Adrenal gland (tissue), 5 donors: Measurements from ENCODE around the gene KCNK17.

Experiments
- POLR2A ChIP-seq, 2 donors: fragments of 450-650 bp; IDR thresholded peaks; one replicate each; pipeline ENCODE4 v1.6.1; 2017; ENCODE audit warnings: antibody characterized with exemption in 2 of 2, mild to moderate bottlenecking in 2 of 2, moderate library complexity in 1 of 2
- TF ChIP-seq, protein P1 (sequence below), 6 experiments: fragments of 450-650 bp in 4 of 6; fragments of 200-600 bp in 2 of 6; sonication (generic) in 1 of 6; IDR thresholded peaks; 1 replicate in 5 of 6; 2 replicates in 1 of 6; pipeline versions ENCODE4 v1.5.1 to v1.8.0; 2016 to 2021; ENCODE audit warnings: antibody characterized with exemption in 6 of 6, mild to moderate bottlenecking in 2 of 6, moderate library complexity in 1 of 6
- donor health status: DM: no; HTN: no; CAD: no.

DNA sequence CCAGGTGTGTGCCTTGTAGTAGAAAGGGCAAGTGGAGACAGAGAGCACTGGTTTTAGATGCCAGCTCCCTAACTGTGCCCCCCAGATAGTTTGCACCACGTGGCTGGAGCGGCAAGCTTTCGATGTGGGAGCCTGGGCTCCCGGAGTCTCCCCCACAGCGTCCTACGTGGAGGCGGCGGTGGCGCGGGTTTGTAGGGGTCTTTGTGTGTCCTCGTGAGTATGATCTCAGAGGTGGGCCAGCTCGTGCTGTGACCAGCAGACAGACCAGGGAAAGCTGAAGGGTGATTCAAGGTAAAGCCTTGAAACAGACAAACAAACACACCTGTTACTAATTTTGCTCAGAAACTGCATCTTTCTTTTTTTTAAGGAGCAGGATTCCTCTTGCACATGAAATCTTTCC lies 13.8 kb upstream of the KCNK17 start:
- TF ChIP-seq, protein P1, sequence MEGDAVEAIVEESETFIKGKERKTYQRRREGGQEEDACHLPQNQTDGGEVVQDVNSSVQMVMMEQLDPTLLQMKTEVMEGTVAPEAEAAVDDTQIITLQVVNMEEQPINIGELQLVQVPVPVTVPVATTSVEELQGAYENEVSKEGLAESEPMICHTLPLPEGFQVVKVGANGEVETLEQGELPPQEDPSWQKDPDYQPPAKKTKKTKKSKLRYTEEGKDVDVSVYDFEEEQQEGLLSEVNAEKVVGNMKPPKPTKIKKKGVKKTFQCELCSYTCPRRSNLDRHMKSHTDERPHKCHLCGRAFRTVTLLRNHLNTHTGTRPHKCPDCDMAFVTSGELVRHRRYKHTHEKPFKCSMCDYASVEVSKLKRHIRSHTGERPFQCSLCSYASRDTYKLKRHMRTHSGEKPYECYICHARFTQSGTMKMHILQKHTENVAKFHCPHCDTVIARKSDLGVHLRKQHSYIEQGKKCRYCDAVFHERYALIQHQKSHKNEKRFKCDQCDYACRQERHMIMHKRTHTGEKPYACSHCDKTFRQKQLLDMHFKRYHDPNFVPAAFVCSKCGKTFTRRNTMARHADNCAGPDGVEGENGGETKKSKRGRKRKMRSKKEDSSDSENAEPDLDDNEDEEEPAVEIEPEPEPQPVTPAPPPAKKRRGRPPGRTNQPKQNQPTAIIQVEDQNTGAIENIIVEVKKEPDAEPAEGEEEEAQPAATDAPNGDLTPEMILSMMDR (IDR thresholded peaks at IDR 0.05) = no peak
- no peak for TF ChIP-seq POLR2A (IDR thresholded peaks at IDR 0.05)
